GM19395 (cell line): ENCODE measurements around the gene GPR132.

Experiments used
- ATAC-seq: cut with Tn5 transposase; IDR thresholded peaks from one replicate; pipeline ENCODE4 v1.9.1; 2021; ENCODE audit warnings: mild to moderate bottlenecking, moderate library complexity; ENCODE audit not compliant: unreplicated experiment

GPR132 gene

GRCh38 chr14:105005929-105006830 lies 59.0 kb downstream of the GPR132 start:
- no peak for ATAC-seq

DNA sequence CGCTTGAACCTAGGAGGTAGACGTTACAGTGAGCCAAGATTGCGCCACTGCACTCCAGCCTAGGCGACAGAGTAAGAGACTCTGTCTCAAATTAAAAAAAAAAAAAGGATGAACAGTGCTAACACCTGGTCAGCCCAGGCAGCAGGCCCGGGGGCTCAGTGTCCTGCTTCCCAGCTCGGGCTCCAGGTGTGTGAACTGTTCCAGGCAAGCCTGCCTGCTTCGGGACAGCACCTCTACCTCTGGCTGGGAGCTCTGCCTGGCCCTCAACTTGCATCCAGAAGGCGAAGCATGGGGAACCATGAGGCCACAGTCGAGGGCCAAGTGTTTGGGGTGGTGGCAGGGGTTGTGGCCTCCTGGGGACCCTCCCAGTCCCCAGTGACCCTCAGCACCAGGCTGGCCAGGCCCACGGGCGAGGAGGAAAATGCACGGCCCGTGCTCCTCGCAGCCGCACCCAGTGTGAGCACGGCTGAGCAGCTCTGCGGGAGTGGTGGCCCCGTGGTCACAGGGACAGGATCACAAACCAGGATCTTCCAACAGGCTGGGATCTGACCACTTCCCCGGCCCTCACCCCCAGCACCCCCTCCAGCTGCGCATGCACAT lies 59.8 kb downstream of the GPR132 start:
- no peak for ATAC-seq
